OCI-LY3 (cell line): Measurements from ENCODE around the gene ZNF599.
A peak's percentile ranks its signal among the peaks of the same experiment; 100 is the strongest.

ENCODE experiments used
- H2AFZ ChIP-seq: fragments of 200-600, 300-600 bp; shearing (Covaris generic); 2 replicates; pipeline ENCODE4 v1.6.0; 2014; ENCODE audit warnings: antibody characterized with exemption, low read depth, low read length
- H3K27ac ChIP-seq: fragments of 200-600, 300-600 bp; sonication (generic); 2 replicates; pipeline ENCODE4 v1.5.1; 2014; ENCODE audit warnings: mild to moderate bottlenecking, low read length, moderate library complexity, mixed read lengths
- H3K27me3 ChIP-seq: fragments of 200-600, 300-600 bp; sonication (generic); 2 replicates; pipeline ENCODE4 v1.6.1; 2014; ENCODE audit warnings: low read depth, low read length, mixed read lengths
- H3K36me3 ChIP-seq: fragments of 200-600, 300-600 bp; sonication (generic); replicated peaks from 2 replicates; pipeline ENCODE3; 2014; ENCODE audit warnings: low read depth, low read length, mixed read lengths
- H3K4me1 ChIP-seq: fragments of 300-600, 200-600 bp; sonication (generic); 2 replicates; pipeline ENCODE4 v1.6.1; 2014; ENCODE audit warnings: low read length, mixed read lengths
- H3K4me2 ChIP-seq: fragments of 200-600, 300-600 bp; sonication (generic); 2 replicates; pipeline ENCODE4 v1.6.1; 2014; ENCODE audit warnings: low read length, mixed read lengths
- H3K4me3 ChIP-seq: fragments of 300-600, 200-600 bp; sonication (generic); 2 replicates; pipeline ENCODE4 v1.5.1; 2014; ENCODE audit warnings: antibody characterized with exemption, mild to moderate bottlenecking, low read length, moderate library complexity
- H3K79me2 ChIP-seq: fragments of 300-600, 200-600 bp; shearing (Covaris generic); 2 replicates; pipeline ENCODE4 v1.6.1; 2014; ENCODE audit warnings: mild to moderate bottlenecking, low read length, mixed read lengths
- H3K9ac ChIP-seq: fragments of 300-600, 200-600 bp; shearing (Covaris generic); 2 replicates; pipeline ENCODE4 v1.6.0; 2014; ENCODE audit warnings: mild to moderate bottlenecking, low read length, moderate library complexity
- H3K9me3 ChIP-seq: fragments of 200-600, 300-600 bp; shearing (Covaris generic); 2 replicates; pipeline ENCODE4 v1.6.1; 2014; ENCODE audit warnings: low read length, mixed read lengths; ENCODE audit not compliant: insufficient read depth
- H4K20me1 ChIP-seq: fragments of 200-600, 300-600 bp; sonication (generic); 2 replicates; pipeline ENCODE4 v1.6.1; 2016; ENCODE audit warnings: low read length, mixed read lengths; ENCODE audit not compliant: insufficient read depth
- CTCF ChIP-seq: fragments of 200-600, 300-600 bp; sonication (generic); IDR thresholded peaks from 2 replicates; pipeline ENCODE4 v1.5.1; 2014; ENCODE audit warnings: antibody characterized with exemption, low read length, low read depth
- EZH2phosphoT487 ChIP-seq: fragments of 200-600 bp; shearing (Covaris generic); IDR thresholded peaks from 2 replicates; pipeline ENCODE4 v1.6.1; 2018; ENCODE audit warnings: antibody characterized with exemption, mixed run types, low read depth

The ZNF599 gene

GRCh38 chr19:34733266-34733745 lies 39.7 kb downstream of the ZNF599 start:
- TF ChIP-seq EZH2phosphoT487, result no peak
- TF ChIP-seq CTCF, result no peak
- H3K27ac ChIP-seq, result peak overlapping the region; percentile 51; the same call in 1 of the 2 replicates
- no peaks in the 10 kb centered on the region for H3K27me3 ChIP-seq
- H3K79me2 ChIP-seq, result no peaks in the 10 kb centered on the region
- no peaks in the 10 kb centered on the region for H4K20me1 ChIP-seq
- H3K4me2 ChIP-seq, result peak overlapping the region; percentile 81
- H2AFZ ChIP-seq, result peak overlapping the region; percentile 98
- peak overlapping the region; percentile 69 for H3K9ac ChIP-seq
- H3K4me3 ChIP-seq, result peak overlapping the region; percentile 90
- peaks cover 10% of the 10 kb centered on the region for H3K36me3 ChIP-seq
- 0 out of 2 replicates have a peak, but pooled peaks cover 3% of the 10 kb centered on the region for H3K4me1 ChIP-seq
- no peaks in the 10 kb centered on the region for H3K9me3 ChIP-seq

DNA sequence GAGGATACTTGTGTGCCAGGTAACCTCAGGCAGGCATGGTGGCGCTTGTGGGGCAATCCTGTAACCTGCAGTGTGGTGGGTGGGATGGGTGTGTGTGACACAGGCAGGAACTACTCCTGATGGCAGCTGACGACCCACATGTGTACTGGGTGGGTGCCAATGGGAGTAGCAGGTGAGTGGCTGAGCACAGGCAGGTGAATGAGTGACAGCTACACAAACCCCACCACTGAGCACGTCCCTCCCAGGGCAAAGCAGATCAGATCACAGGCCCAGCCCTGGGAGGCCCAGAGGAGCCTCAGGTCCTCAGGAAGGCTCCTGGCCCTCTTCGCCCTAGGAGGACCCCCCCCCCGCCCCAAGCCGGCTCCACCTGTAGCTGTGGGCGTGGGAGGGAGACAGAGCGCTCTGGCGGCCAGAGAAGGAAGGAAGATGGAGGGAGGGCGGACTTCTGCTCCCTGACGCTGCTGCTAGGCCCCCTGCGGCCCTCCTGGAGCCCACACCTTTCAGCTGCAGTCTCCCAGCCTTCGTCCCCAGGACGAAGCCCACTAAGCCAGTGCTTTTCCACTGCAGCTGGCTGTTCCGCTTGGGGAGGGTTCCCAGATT lies 40.3 kb downstream of the ZNF599 start:
- peaks cover 3% of the 10 kb centered on the region; the same call in 1 of the 2 replicates for H3K27me3 ChIP-seq
- H3K9me3 ChIP-seq, result no peaks in the 10 kb centered on the region
- no peak overlapping the region for H3K9ac ChIP-seq
- H3K4me3 ChIP-seq, result no peak overlapping the region; the same call in 1 of the 2 replicates
- H2AFZ ChIP-seq, result no peak overlapping the region
- peaks cover 9% of the 10 kb centered on the region for H3K36me3 ChIP-seq
- H3K79me2 ChIP-seq, result no peaks in the 10 kb centered on the region
- 0 out of 2 replicates have a peak, but pooled peaks cover 3% of the 10 kb centered on the region for H3K4me1 ChIP-seq
- H3K4me2 ChIP-seq, result peak overlapping the region; percentile 81; the same call in 1 of the 2 replicates
- no peak overlapping the region for H3K27ac ChIP-seq
- TF ChIP-seq EZH2phosphoT487, result no peak
- H4K20me1 ChIP-seq, result no peaks in the 10 kb centered on the region

DNA sequence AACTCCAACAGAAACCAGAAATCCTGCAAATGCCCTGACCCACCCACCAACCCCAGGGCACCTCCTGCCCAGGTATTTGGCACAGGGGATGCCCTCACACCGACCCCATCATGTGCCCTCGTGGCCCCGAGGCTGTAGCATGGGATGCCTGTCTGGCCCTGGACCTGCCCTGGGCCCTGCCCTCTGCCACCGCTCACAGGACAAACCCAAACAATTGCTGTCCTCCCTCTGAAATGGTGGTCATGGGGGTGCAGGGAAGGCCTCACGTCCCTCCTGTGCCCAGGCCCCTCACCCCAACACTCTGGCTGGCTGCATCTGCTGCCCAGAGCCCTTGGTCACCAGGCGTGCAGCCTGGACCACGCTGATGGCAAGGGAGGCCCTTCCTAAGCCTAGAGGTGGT lies 41.1 kb downstream of the ZNF599 start:
- Histone ChIP-seq H3K4me2 (no peak overlapping the region), H4K20me1 (no peaks in the 10 kb centered on the region), H3K9ac (no peak overlapping the region), H3K27me3 (peaks cover 4% of the 10 kb centered on the region; the same call in 1 of the 2 replicates), H2AFZ (no peak overlapping the region), H3K36me3 (peaks cover 7% of the 10 kb centered on the region), H3K4me3 (no peak overlapping the region), H3K79me2 (no peaks in the 10 kb centered on the region), H3K27ac (no peak overlapping the region), H3K9me3 (no peaks in the 10 kb centered on the region), H3K4me1 (0 out of 2 replicates have a peak, but pooled peaks cover 3% of the 10 kb centered on the region)
- TF ChIP-seq CTCF (no peak), EZH2phosphoT487 (no peak)

DNA sequence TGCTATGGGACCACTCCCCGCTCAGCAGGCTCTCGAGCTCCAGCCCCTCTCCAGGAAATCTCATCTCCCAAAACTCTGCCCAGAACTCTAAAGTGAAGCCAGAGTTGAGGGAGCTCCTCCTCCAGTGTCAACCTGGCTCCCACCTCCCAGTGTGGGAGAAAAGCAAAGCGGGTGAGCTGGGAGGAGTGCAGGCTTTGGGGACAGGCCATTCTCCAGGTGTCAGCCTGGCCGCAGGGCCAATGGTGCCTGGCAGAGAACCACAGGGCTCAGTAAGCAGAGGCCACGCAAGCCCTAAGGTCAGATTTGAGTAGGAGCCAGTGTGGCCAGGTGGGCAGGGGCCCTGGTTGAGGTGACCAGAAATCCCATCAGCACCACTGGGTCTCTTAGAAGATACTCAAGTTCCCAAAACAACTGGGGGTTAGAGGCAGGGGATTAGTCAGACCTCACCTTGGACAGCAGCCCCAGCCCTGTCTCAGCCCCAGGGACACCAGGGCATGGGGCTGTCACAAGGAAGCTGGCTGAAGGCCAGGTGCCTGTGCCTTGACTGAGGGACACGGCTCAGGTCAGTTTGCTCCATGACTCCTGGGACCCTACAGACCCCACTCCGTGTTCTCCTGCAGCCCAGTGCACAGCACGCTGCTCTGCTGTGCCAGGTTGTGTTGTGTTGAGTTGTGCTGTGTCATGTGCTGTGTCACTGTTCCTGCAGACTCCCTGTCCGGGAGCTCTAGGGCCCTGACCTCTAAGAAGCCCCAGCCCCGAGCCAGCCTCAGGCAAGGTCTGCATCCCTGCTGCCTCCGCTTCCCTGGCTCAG lies 41.8 kb downstream of the ZNF599 start:
- Histone ChIP-seq H3K79me2 (no peaks in the 10 kb centered on the region), H3K4me3 (no peak overlapping the region), H2AFZ (no peak overlapping the region), H3K9me3 (no peaks in the 10 kb centered on the region), H3K4me1 (0 out of 2 replicates have a peak, but pooled peaks cover 3% of the 10 kb centered on the region), H3K27me3 (peaks cover 4% of the 10 kb centered on the region; the same call in 1 of the 2 replicates), H3K27ac (no peak overlapping the region), H3K36me3 (peaks cover 6% of the 10 kb centered on the region), H3K9ac (no peak overlapping the region), H4K20me1 (no peaks in the 10 kb centered on the region), H3K4me2 (no peak overlapping the region)
- TF ChIP-seq EZH2phosphoT487, result no peak
- no peak for TF ChIP-seq CTCF
